Trophoblast cell (in vitro differentiated cells and primary cell): ENCODE data around the gene PARVB.

Source experiments
- DNase-seq, 2 donors: peaks; one replicate each; pipeline ENCODE4 v3.0.0-alpha.2; 2016
- H2AFZ ChIP-seq: 2 replicates; pipeline ENCODE4 v1.6.1; 2013; ENCODE audit warnings: low read length, moderate library complexity, mild to moderate bottlenecking; ENCODE audit not compliant: insufficient read depth, poor library complexity
- H2AK5ac ChIP-seq: 2 replicates; pipeline ENCODE4 v1.6.1; 2013; ENCODE audit warnings: mild to moderate bottlenecking, low read length
- H2BK120ac ChIP-seq: 2 replicates; pipeline ENCODE4 v1.6.1; 2013; ENCODE audit warnings: low read length, mild to moderate bottlenecking, moderate library complexity; ENCODE audit not compliant: insufficient read depth, poor library complexity
- H2BK12ac ChIP-seq: 2 replicates; pipeline ENCODE4 v1.6.1; 2013; ENCODE audit warnings: mild to moderate bottlenecking, low read length, moderate library complexity
- H2BK5ac ChIP-seq: 2 replicates; pipeline ENCODE4 v1.6.1; 2013; ENCODE audit warnings: low read length, low read depth, moderate library complexity, mild to moderate bottlenecking; ENCODE audit not compliant: poor library complexity
- H3K14ac ChIP-seq: 2 replicates; pipeline ENCODE4 v1.6.1; 2013; ENCODE audit warnings: mild to moderate bottlenecking, low read length
- H3K18ac ChIP-seq: 2 replicates; pipeline ENCODE4 v1.6.1; 2013; ENCODE audit warnings: mild to moderate bottlenecking, low read length
- H3K23ac ChIP-seq: 2 replicates; pipeline ENCODE4 v1.6.1; 2013; ENCODE audit warnings: low read length
- H3K27ac ChIP-seq: 2 replicates; pipeline ENCODE4 v1.5.1; 2013; ENCODE audit warnings: low read depth, mild to moderate bottlenecking, inconsistent platforms, low read length, moderate library complexity
- H3K27me3 ChIP-seq: 2 replicates; pipeline ENCODE4 v1.6.1; 2013; ENCODE audit warnings: inconsistent platforms, mild to moderate bottlenecking, low read length, moderate library complexity; ENCODE audit not compliant: insufficient read depth
- H3K36me3 ChIP-seq, 2 experiments: 1 replicate in 1 of 2; 2 replicates in 1 of 2; pipeline ENCODE4 v1.6.1; 2013; ENCODE audit warnings: low read length in 2 of 2, mild to moderate bottlenecking in 2 of 2, moderate library complexity in 1 of 2; ENCODE audit not compliant: insufficient read depth in 2 of 2, control insufficient read depth in 1 of 2
- H3K4ac ChIP-seq: 2 replicates; pipeline ENCODE4 v1.6.1; 2013; ENCODE audit warnings: low read depth, mild to moderate bottlenecking, low read length, moderate library complexity
- H3K4me1 ChIP-seq, 2 experiments: 1 replicate in 1 of 2; 2 replicates in 1 of 2; pipeline ENCODE4 v1.6.1; 2013; ENCODE audit warnings: low read length in 2 of 2, mild to moderate bottlenecking in 2 of 2, moderate library complexity in 1 of 2; ENCODE audit not compliant: insufficient read depth in 2 of 2, control insufficient read depth in 1 of 2
- H3K4me2 ChIP-seq: 2 replicates; pipeline ENCODE4 v1.6.1; 2013; ENCODE audit warnings: inconsistent platforms, mild to moderate bottlenecking, low read length, moderate library complexity
- H3K4me3 ChIP-seq: 2 replicates; pipeline ENCODE4 v1.5.1; 2013; ENCODE audit warnings: mild to moderate bottlenecking, low read depth, low read length, inconsistent platforms
- H3K79me1 ChIP-seq: one replicate; pipeline ENCODE4 v1.6.1; 2013; ENCODE audit warnings: low read length
- H3K79me2 ChIP-seq: 2 replicates; pipeline ENCODE4 v1.6.1; 2013; ENCODE audit warnings: low read length, mild to moderate bottlenecking; ENCODE audit not compliant: control insufficient read depth, insufficient read depth, poor library complexity
- H3K9ac ChIP-seq: 2 replicates; pipeline ENCODE4 v1.6.1; 2013; ENCODE audit warnings: mild to moderate bottlenecking, low read length
- H3K9me3 ChIP-seq: 2 replicates; pipeline ENCODE4 v1.6.1; 2013; ENCODE audit warnings: low read depth, mild to moderate bottlenecking, control low read depth, inconsistent platforms, low read length; ENCODE audit not compliant: insufficient read depth
- H4K12ac ChIP-seq: 2 replicates; pipeline ENCODE4 v1.6.1; 2013; ENCODE audit warnings: low read depth, mild to moderate bottlenecking, low read length, moderate library complexity
- H4K8ac ChIP-seq: 2 replicates; pipeline ENCODE4 v1.6.1; 2013; ENCODE audit warnings: low read depth, mild to moderate bottlenecking, low read length, moderate library complexity
- H4K91ac ChIP-seq: one replicate; pipeline ENCODE4 v1.6.1; 2013; ENCODE audit warnings: low read depth, mild to moderate bottlenecking, low read length, moderate library complexity
- WGBS: extraction: QIAGEN DNeasy Blood & Tissue Kit; methylation state at CpG from one replicate; pipeline ENCODE4 v1.1.7; 2013; ENCODE audit warnings: missing lambda C conversion rate; ENCODE audit not compliant: insufficient read length, insufficient coverage; ENCODE audit errors: extremely low coverage; 5-methylcytosine and 5-hydroxymethylcytosine counted together

PARVB gene

DNA sequence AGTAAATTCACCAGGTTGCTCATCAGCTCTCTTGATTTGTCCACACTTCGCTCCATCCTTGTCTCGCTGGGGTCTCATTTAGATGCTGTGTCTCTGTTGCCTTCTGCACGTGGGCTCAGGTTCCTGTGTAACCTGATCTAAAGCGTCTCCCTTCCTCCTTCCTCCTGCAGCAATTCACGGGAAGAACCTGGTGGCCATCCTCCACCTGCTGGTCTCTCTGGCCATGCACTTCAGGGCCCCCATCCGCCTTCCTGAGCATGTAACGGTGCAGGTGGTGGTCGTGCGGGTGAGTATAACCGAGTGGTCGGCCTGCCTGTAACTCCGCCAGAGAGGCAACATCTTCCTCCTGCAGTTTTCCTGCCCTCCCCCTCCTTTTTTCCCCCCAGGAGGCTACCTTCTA, 108.6 kb downstream of the PARVB start:
- no peak overlapping the region for H2AFZ ChIP-seq
- no peaks in the 10 kb centered on the region for H3K4me1 ChIP-seq
- no peak for DNase-seq
- no peak overlapping the region for H4K12ac ChIP-seq
- H2BK5ac ChIP-seq, result no peak overlapping the region
- H3K4ac ChIP-seq, result no peak overlapping the region
- H3K27me3 ChIP-seq, result no peaks in the 10 kb centered on the region
- no peak overlapping the region for H4K91ac ChIP-seq
- H3K79me1 ChIP-seq, result no peaks in the 10 kb centered on the region
- H3K36me3 ChIP-seq, result no peaks in the 10 kb centered on the region
- no peaks in the 10 kb centered on the region for H3K79me2 ChIP-seq
- no peak overlapping the region for H2BK120ac ChIP-seq
- H3K18ac ChIP-seq, result no peak overlapping the region
- no peak overlapping the region for H3K14ac ChIP-seq
- no peak overlapping the region for H2BK12ac ChIP-seq
- H4K8ac ChIP-seq, result no peak overlapping the region
- no peak overlapping the region for H2AK5ac ChIP-seq
- peaks cover 16% of the 10 kb centered on the region for H3K9me3 ChIP-seq
- no peak overlapping the region for H3K23ac ChIP-seq
- no peak overlapping the region for H3K9ac ChIP-seq
- H3K4me3 ChIP-seq, result no peak overlapping the region
- no peak overlapping the region for H3K27ac ChIP-seq
- WGBS, result no CpG with 5 or more reads among the region's 12 CpGs
- H3K4me2 ChIP-seq, result no peak overlapping the region

DNA sequence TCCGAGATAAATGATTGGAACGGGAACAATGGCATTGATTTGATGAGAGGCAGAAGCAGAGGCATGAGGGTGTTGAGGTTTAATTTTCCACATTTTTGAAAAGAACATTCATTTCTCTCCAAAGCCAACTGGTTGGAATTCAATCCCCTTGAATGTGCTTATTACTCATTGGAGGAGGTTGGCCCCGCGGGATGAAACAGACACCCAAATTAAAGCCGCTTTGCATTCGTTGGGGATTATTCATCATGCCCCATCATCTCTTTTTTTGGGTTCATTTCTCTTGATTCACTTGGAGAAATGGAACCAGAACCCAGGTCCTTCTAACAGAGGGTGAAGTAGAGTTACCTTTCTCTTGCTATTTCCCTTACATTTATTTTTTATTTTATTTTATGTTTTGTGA, 109.1 kb downstream of the PARVB start:
- no peak overlapping the region for H2BK5ac ChIP-seq
- H4K91ac ChIP-seq, result no peak overlapping the region
- WGBS, result no CpG with 5 or more reads among the region's 6 CpGs
- no peaks in the 10 kb centered on the region for H3K79me1 ChIP-seq
- H3K4me3 ChIP-seq, result no peak overlapping the region
- no peak overlapping the region for H3K4ac ChIP-seq
- no peak overlapping the region for H4K8ac ChIP-seq
- no peak overlapping the region for H2AK5ac ChIP-seq
- no peak overlapping the region for H3K23ac ChIP-seq
- H3K14ac ChIP-seq, result no peak overlapping the region
- H3K36me3 ChIP-seq, result no peaks in the 10 kb centered on the region
- H2AFZ ChIP-seq, result no peak overlapping the region
- H3K27ac ChIP-seq, result no peak overlapping the region
- no peak overlapping the region for H4K12ac ChIP-seq
- no peak overlapping the region for H3K18ac ChIP-seq
- no peaks in the 10 kb centered on the region for H3K4me1 ChIP-seq
- no peak overlapping the region for H2BK12ac ChIP-seq
- no peaks in the 10 kb centered on the region for H3K27me3 ChIP-seq
- H3K9ac ChIP-seq, result no peak overlapping the region
- peaks cover 16% of the 10 kb centered on the region for H3K9me3 ChIP-seq
- H2BK120ac ChIP-seq, result no peak overlapping the region
- H3K79me2 ChIP-seq, result no peaks in the 10 kb centered on the region
- no peak for DNase-seq
- no peak overlapping the region for H3K4me2 ChIP-seq

DNA sequence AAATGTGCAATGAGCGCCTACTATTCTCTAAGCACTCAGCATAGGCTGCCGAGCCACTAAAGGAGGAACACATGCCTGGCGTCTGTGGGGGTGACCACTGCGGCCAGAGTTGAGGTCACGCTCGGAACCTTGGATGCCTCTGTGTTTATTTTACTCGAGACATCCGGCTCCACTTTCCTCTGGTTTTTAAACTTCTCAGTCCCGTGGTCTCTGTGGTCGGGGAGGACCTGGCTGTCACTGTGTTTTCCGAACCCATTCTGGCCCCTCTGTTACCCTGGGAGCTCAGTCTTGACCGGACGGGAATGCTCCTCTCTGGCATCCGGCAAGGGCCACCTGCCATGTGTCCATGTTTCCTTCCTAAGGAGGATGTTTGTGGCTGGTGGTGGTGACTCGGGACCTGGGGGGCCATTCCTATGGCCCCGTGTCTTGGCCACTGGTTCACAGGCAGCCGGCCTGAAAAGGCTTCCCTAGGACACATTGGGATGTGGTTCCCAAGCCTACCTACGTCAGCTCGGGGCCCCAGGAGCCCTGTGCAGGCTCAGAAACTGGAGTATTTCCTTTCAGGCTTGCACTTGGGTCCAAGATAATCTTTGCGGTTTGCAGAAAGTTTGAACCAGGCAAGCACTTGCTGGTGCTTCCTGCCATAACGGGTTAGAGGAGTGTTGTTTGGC, 109.9 kb downstream of the PARVB start:
- Histone ChIP-seq H2AFZ (no peak overlapping the region), H2AK5ac (no peak overlapping the region), H3K4ac (no peak overlapping the region), H4K91ac (no peak overlapping the region), H3K27ac (no peak overlapping the region), H2BK120ac (no peak overlapping the region), H2BK12ac (no peak overlapping the region), H3K79me1 (no peaks in the 10 kb centered on the region), H3K23ac (no peak overlapping the region), H4K8ac (no peak overlapping the region), H3K18ac (no peak overlapping the region), H4K12ac (no peak overlapping the region), H3K9me3 (peaks cover 13% of the 10 kb centered on the region), H3K36me3 (no peaks in the 10 kb centered on the region), H3K4me1 (no peaks in the 10 kb centered on the region), H3K14ac (no peak overlapping the region), H3K4me2 (no peak overlapping the region), H3K27me3 (no peaks in the 10 kb centered on the region), H3K4me3 (no peak overlapping the region), H3K9ac (no peak overlapping the region), H2BK5ac (no peak overlapping the region), H3K79me2 (no peaks in the 10 kb centered on the region)
- no CpG with 5 or more reads among the region's 21 CpGs for WGBS
- DNase-seq, result no peak

DNA sequence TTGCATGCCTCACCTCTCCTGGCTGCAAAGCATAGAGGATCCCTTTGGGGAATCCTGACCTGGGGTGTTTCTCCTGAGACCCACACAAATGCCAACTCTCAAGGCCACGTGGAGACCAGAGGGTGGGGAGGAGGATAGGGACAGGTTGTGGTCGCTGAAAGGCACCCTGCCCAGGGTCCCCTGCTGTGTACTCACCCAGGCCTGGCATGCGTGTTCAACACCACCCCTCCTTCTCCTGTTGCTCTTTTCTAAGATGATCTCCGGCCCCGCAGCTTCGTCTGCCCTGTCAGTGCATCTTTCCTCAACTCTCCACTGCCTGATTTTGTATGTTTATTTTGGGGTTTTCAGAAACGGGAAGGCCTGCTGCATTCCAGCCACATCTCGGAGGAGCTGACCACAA, 112.0 kb downstream of the PARVB start:
- no CpG with 5 or more reads among the region's 8 CpGs for WGBS
- Histone ChIP-seq H4K91ac (no peak overlapping the region), H3K9ac (no peak overlapping the region), H3K14ac (no peak overlapping the region), H3K4me1 (no peaks in the 10 kb centered on the region), H2AFZ (no peak overlapping the region), H2BK120ac (no peak overlapping the region), H3K4ac (no peak overlapping the region), H3K36me3 (no peaks in the 10 kb centered on the region), H3K23ac (no peak overlapping the region), H2BK5ac (no peak overlapping the region), H3K79me1 (no peaks in the 10 kb centered on the region), H4K8ac (no peak overlapping the region), H3K18ac (no peak overlapping the region), H3K79me2 (no peaks in the 10 kb centered on the region), H3K27ac (no peak overlapping the region), H2BK12ac (no peak overlapping the region), H2AK5ac (no peak overlapping the region), H3K27me3 (no peaks in the 10 kb centered on the region), H3K9me3 (peaks cover 13% of the 10 kb centered on the region), H3K4me2 (no peak overlapping the region), H4K12ac (no peak overlapping the region), H3K4me3 (no peak overlapping the region)
- DNase-seq, result no peak
